ENCODE measurements around the gene TOX4. TPM values are rescaled to one million over a fixed set of nuclear protein-coding genes. Genes with fewer than 3 reads are reported as not detected.
A peak's percentile ranks its signal among the peaks of the same experiment; 100 is the strongest.

The TOX4 gene
- total RNA-seq, 2 experiments from 2014 or later, result 79.5 to 85.6 TPM

- intact Hi-C loops (cut with DNase I, micrococcal nuclease), result loop anchor here in 1 of 2 experiments (5.0 to 10.0 kb wide), 3 partner anchors 353 to 1849 kb away; partner anchors contain the start of genes BCL2L2, DAD1, PPP1R3E and TMEM253
- Mint-ChIP-seq H3K4me3 (peak overlapping the region; percentile 97), H3K9me3 (ENCODE audit: low read depth) (no peaks in the 10 kb centered on the region), H3K27me3 (no peaks in the 10 kb centered on the region), H3K27ac (peak overlapping the region; percentile 91), H3K36me3 (ENCODE audit: low read depth) (peaks cover 33% of the 10 kb centered on the region), H3K4me1 (peaks cover 35% of the 10 kb centered on the region)
- POLR2A ChIA-PET, result interaction anchor here (0.6 to 2.5 kb wide), 9 partner anchors 18 to 352 kb away, joined by 3 to 33 read pairs (median 5); partner anchors contain the start of genes METTL3, RAB2B, SUPT16H and TOX4
- CTCF ChIA-PET, result interaction anchor here (0.6 to 3.4 kb wide), 15 partner anchors 9 to 73 kb away, joined by 3 to 40 read pairs (median 4); partner anchors contain the start of genes RAB2B, SUPT16H and TOX4
- no peak for DNase-seq
- peak; percentile 19 for ATAC-seq
These were observed 21.4 kb upstream of the TOX4 start for GRCh38 chr14:21455592-21455911.

GRCh38 chr14:21455912-21456667, 20.9 kb upstream of the TOX4 start, which contains the start of gene CHD8:
CHD8 (minus strand) TSS chr14:21456123; CDS start chr14:21431643, 24,480 bp downstream.
- Mint-ChIP-seq H3K36me3 (ENCODE audit: low read depth) (peaks cover 37% of the 10 kb centered on the region), H3K9me3 (ENCODE audit: low read depth) (no peaks in the 10 kb centered on the region), H3K4me3 (peak within 1 kb of the TSS; percentile 97), H3K27ac (peak within 1 kb of the TSS; percentile 99), H3K27me3 (no peaks in the 10 kb centered on the region), H3K4me1 (peaks cover 30% of the 10 kb centered on the region)
- POLR2A ChIA-PET, result interaction anchor here (0.6 to 2.5 kb wide), 12 partner anchors 19 to 1113 kb away, joined by 3 to 33 read pairs (median 4); partner anchors contain the start of genes METTL3, PARP2, RAB2B and SUPT16H
- CTCF ChIA-PET, result interaction anchor here (0.6 to 3.4 kb wide), 21 partner anchors 9 to 1305 kb away, joined by 3 to 40 read pairs (median 4); partner anchors contain the start of genes RAB2B, SUPT16H and TOX4
- intact Hi-C loops (cut with DNase I, micrococcal nuclease), result loop anchor here (1.0 to 10.0 kb wide), 12 partner anchors 19 to 1849 kb away; partner anchors contain the start of genes HNRNPC (in 2 of the 2), METTL3 (in 2 of the 2), SUPT16H (in 2 of the 2) and TOX4 (in 2 of the 2)
- DNase-seq (peak; percentile 100), ATAC-seq (peak; percentile 99)

GRCh38 chr14:21467616-21468015, 9.4 kb upstream of the TOX4 start:
- CTCF ChIA-PET, result interaction anchor here (0.9 kb wide), 1 partner anchor 12 kb away, joined by 4 read pairs; the partner anchor contains the start of gene CHD8
- Mint-ChIP-seq H3K4me1 (no peaks in the 10 kb centered on the region), H3K9me3 (ENCODE audit: low read depth) (no peaks in the 10 kb centered on the region), H3K27ac (no peak overlapping the region), H3K4me3 (no peak overlapping the region), H3K36me3 (ENCODE audit: low read depth) (peaks cover 24% of the 10 kb centered on the region), H3K27me3 (no peaks in the 10 kb centered on the region)
- POLR2A ChIA-PET, result no interaction called here
- ATAC-seq (peak; percentile 36), DNase-seq (no peak)
- intact Hi-C loops (cut with DNase I, micrococcal nuclease), result no loop called here

- ChIA-PET POLR2A (interaction anchor here (0.9 to 2.5 kb wide), 4 partner anchors 20 to 37 kb away, joined by 3 to 15 read pairs (median 6); partner anchors contain the start of genes CHD8 and METTL3), CTCF (interaction anchor here (0.6 to 6.3 kb wide), 15 partner anchors 11 to 165 kb away, joined by 3 to 38 read pairs (median 4); partner anchors contain the start of genes CHD8, METTL3 and SALL2)
- Mint-ChIP-seq H3K4me1 (peaks cover 22% of the 10 kb centered on the region), H3K27ac (peak overlapping the region; percentile 100), H3K27me3 (no peaks in the 10 kb centered on the region), H3K4me3 (peak overlapping the region; percentile 99), H3K36me3 (ENCODE audit: low read depth) (peaks cover 21% of the 10 kb centered on the region), H3K9me3 (ENCODE audit: low read depth) (no peaks in the 10 kb centered on the region)
- DNase-seq, result no peak
- intact Hi-C loops (cut with DNase I, micrococcal nuclease), result loop anchor here in 1 of 2 experiments (1.0 to 5.0 kb wide), 5 partner anchors 39 to 1443 kb away; partner anchors contain the start of gene RBM23
- no peak for ATAC-seq
These were observed 1.1 kb upstream of the TOX4 start for GRCh38 chr14:21475767-21476522.

GRCh38 chr14:21476523-21476924, 471 bp upstream of the TOX4 start:
- H3K9me3 Mint-ChIP-seq (ENCODE audit: low read depth), result no peaks in the 10 kb centered on the region
- no peaks in the 10 kb centered on the region for H3K27me3 Mint-ChIP-seq
- peak overlapping the region; percentile 99 for H3K4me3 Mint-ChIP-seq
- H3K36me3 Mint-ChIP-seq (ENCODE audit: low read depth), result peaks cover 19% of the 10 kb centered on the region
- ATAC-seq, result no peak
- CTCF ChIA-PET, result interaction anchor here (0.6 to 6.3 kb wide), 13 partner anchors 11 to 165 kb away, joined by 3 to 38 read pairs (median 4); partner anchors contain the start of genes CHD8 and METTL3
- H3K27ac Mint-ChIP-seq, result peak overlapping the region; percentile 100
- H3K4me1 Mint-ChIP-seq, result peaks cover 22% of the 10 kb centered on the region
- intact Hi-C loops (cut with DNase I, micrococcal nuclease), result loop anchor here in 1 of 2 experiments (1.0 to 5.0 kb wide), 5 partner anchors 39 to 1442 kb away; partner anchors contain the start of gene RBM23
- POLR2A ChIA-PET, result interaction anchor here (0.6 to 2.5 kb wide), 6 partner anchors 20 to 349 kb away, joined by 3 to 15 read pairs (median 6); partner anchors contain the start of genes CHD8 and METTL3
- peak; percentile 90 for DNase-seq

GRCh38 chr14:21486640-21487087, 9.7 kb downstream of the TOX4 start:
- Mint-ChIP-seq H3K36me3 (ENCODE audit: low read depth) (peaks cover 26% of the 10 kb centered on the region), H3K27me3 (no peaks in the 10 kb centered on the region), H3K4me1 (peaks cover 4% of the 10 kb centered on the region), H3K4me3 (no peak overlapping the region), H3K9me3 (ENCODE audit: low read depth) (no peaks in the 10 kb centered on the region), H3K27ac (no peak overlapping the region)
- DNase-seq (no peak), ATAC-seq (no peak)
- POLR2A ChIA-PET, result interaction anchor here (0.6 kb wide), 1 partner anchor 450 kb away, joined by 3 read pairs; no protein-coding TSS in a partner anchor
- CTCF ChIA-PET, result interaction anchor here (1.1 to 1.3 kb wide), 2 partner anchors 9 to 12 kb away, joined by 4 to 5 read pairs; no protein-coding TSS in a partner anchor
- intact Hi-C loops (cut with DNase I, micrococcal nuclease), result no loop called here

GRCh38 chr14:21494902-21495762, 18.1 kb downstream of the TOX4 start:
- POLR2A ChIA-PET, result interaction anchor here (0.7 to 0.9 kb wide), 2 partner anchors 13 to 38 kb away, joined by 3 to 9 read pairs; no protein-coding TSS in a partner anchor
- H3K27ac Mint-ChIP-seq, result no peak overlapping the region
- H3K4me3 Mint-ChIP-seq, result no peak overlapping the region

GRCh38 chr14:21496453-21496852, 19.5 kb downstream of the TOX4 start:
- ChIA-PET POLR2A (no interaction called here), CTCF (interaction anchor here (0.7 to 4.5 kb wide), 4 partner anchors 15 to 128 kb away, joined by 3 to 67 read pairs (median 4); partner anchors contain the start of gene METTL3)
- Mint-ChIP-seq H3K9me3 (ENCODE audit: low read depth) (no peaks in the 10 kb centered on the region), H3K27me3 (no peaks in the 10 kb centered on the region), H3K36me3 (ENCODE audit: low read depth) (peaks cover 67% of the 10 kb centered on the region), H3K4me3 (no peak overlapping the region), H3K27ac (no peak overlapping the region), H3K4me1 (peaks cover 18% of the 10 kb centered on the region)
- intact Hi-C loops (cut with DNase I, micrococcal nuclease), result no loop called here
- no peak for DNase-seq
- no peak for ATAC-seq

More at GRCh38 chr14:21494902-21495762, 18.1 kb downstream of the TOX4 start:
- H3K27me3 Mint-ChIP-seq, result no peaks in the 10 kb centered on the region
- intact Hi-C loops (cut with DNase I, micrococcal nuclease), result no loop called here
- DNase-seq, result no peak
- H3K4me1 Mint-ChIP-seq, result peaks cover 16% of the 10 kb centered on the region
- H3K36me3 Mint-ChIP-seq (ENCODE audit: low read depth), result peaks cover 63% of the 10 kb centered on the region
- CTCF ChIA-PET, result interaction anchor here (0.5 to 1.2 kb wide), 9 partner anchors 10 to 385 kb away, joined by 3 to 4 read pairs (median 3); partner anchors contain the start of gene CHD8
- ATAC-seq, result no peak
- H3K9me3 Mint-ChIP-seq (ENCODE audit: low read depth), result no peaks in the 10 kb centered on the region

GRCh38 chr14:21498540-21499526, 21.8 kb downstream of the TOX4 start:
- Mint-ChIP-seq H3K4me3 (no peak overlapping the region), H3K9me3 (ENCODE audit: low read depth) (no peaks in the 10 kb centered on the region), H3K36me3 (ENCODE audit: low read depth) (peaks cover 66% of the 10 kb centered on the region), H3K27me3 (no peaks in the 10 kb centered on the region), H3K4me1 (peaks cover 23% of the 10 kb centered on the region), H3K27ac (peak overlapping the region; percentile 64)
- DNase-seq (peak; percentile 22), ATAC-seq (peak; percentile 78)
- intact Hi-C loops (cut with DNase I, micrococcal nuclease), result loop anchor here (1.0 kb wide), 1 partner anchor 58 kb away; no protein-coding TSS in a partner anchor
- ChIA-PET POLR2A (interaction anchor here (0.5 to 1.2 kb wide), 4 partner anchors 12 to 211 kb away, joined by 3 to 5 read pairs (median 4); partner anchors contain the start of gene METTL3), CTCF (interaction anchor here (0.6 to 4.5 kb wide), 37 partner anchors 9 to 409 kb away, joined by 3 to 67 read pairs (median 5); partner anchors contain the start of genes CHD8, METTL3, OR10G3 and OR4E2)

All from activated CD4-positive, alpha-beta T cell treated with anti-CD3 and anti-CD28 coated beads for 36 hours (primary cell).